MM.1S (cell line): ENCODE data around the gene NFATC4.

Experiments used
- CTCF ChIP-seq: fragments of 300-600 bp; sonication (generic); IDR thresholded peaks from 2 replicates; pipeline ENCODE4 v1.5.1; 2016; ENCODE audit warnings: antibody characterized with exemption, low read length, mixed read lengths
- EZH2 ChIP-seq: fragments of 300-600 bp; sonication (generic); optimal IDR thresholded peaks from 2 replicates; pipeline ENCODE3; 2017; ENCODE audit warnings: low read depth, mild to moderate bottlenecking, antibody characterized with exemption, low read length, mixed read lengths
- EZH2phosphoT487 ChIP-seq: fragments of 300-600 bp; sonication (generic); IDR thresholded peaks from 2 replicates; pipeline ENCODE4 v1.6.1; 2018; ENCODE audit warnings: antibody characterized with exemption, low read length

DNA sequence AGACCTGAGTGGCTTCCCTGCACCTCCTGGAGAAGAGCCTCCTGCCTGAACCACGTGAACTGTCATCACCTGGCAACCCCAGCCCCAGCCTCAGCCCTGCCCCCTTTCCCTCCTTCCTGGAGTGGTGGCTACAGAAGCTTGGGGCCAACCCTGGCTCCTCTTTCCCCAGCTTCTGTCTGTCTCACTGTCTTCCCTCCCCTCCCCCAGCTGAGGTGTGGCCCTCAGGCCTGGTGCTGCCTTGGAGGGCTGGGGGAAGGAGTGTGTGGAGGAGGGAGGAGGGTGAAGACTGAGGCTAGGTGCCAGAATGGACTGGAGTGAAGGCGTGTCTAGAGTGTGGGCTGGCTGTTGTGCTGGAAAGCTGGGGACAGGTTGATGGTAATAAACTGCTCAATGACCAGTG lies 9.7 kb downstream of the NFATC4 start:
- no peak for TF ChIP-seq CTCF
- no peak for TF ChIP-seq EZH2phosphoT487
- no peak for TF ChIP-seq EZH2
